ENCODE measurements around the gene SORCS1.

The SORCS1 gene

GRCh38 chr10:106982268-106982667, 182.2 kb downstream of the SORCS1 start:
- no peak for DNase-seq

- DNase-seq, result no peak
Observed at GRCh38 chr10:106981452-106982075, 182.9 kb downstream of the SORCS1 start.

DNA sequence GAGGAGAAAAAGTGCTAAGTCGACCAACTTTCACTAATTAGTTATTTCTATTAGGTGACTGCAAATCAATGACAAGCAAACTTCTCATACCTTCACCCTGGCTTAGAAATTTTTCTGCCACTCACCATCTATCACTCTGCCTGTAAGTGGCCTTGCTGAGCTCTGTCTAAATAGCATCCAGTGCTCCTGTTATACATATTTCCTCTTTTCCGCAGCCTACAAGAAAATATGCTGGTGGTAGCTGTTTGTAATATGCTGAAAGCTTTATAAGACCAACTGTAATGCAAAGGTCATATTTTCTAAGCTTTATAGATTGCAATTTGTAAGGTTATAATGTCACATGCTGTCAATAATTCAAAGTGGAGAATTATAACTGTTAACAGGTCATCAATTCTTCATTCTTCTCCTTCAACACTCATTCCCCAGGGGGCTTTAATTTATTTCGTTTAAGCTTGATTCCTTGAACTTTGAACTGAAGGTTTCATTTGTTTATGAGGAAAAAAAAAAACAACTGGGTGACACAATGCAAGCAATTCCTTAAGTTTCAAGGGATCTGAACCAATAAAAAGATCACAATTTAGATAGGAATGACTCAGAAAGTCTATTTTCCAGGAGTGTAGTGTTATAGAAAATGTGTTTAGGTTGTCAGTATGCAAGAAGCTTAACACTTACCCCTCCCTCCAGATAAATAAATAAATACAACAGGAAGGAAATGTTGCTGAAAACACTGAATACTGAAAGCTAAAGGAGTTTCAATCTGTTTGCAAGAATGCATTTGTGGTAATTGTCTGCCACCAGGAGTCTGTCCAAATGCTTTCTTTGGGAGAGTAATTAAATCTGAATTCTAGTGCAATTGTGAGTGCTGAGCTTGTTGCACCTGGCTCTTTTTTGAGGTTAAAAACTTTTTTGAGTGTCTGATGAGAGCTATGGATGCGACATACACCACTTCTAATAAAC, 183.7 kb downstream of the SORCS1 start:
- no peak for DNase-seq

GRCh38 chr10:106978756-106979155, 185.8 kb downstream of the SORCS1 start:
- no peak for DNase-seq

DNA sequence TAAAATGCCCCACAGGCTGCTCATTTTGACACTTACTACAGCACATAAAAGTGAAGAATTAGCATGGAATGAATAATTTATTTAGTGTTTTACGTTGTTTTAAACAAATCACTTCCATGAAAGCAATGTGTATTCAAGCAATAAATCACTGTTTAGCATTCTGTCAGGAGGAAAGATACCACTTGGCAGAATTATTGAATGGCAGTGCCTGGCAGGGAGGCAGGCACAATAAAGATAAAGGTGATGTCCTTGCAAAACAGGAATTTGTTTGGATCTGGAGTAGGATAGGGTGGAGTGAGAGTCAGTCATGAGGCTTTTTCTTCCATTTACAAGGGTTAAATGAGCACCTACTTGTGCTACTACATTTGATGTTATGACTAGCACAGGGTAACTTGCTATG, 190.8 kb downstream of the SORCS1 start:
- no peak for DNase-seq

DNA sequence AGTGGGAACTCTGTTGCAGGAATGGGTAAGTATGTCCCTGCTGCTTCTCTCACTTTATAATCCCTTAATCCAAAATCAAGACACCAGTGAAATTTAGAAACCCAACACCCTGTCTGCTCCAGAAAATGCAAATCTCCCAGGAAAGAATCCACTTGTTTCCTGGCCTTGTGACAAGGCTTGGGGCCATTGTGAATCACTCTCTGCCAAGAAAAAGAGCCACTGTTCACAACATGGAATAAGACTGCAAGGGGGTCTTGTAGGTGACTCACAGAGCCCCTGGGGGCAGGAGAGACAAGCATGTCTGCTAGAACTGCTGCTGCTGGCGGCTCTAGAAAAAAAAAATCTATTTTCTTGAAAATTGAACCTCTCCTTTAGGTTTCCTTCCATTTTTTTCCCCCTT, 191.2 kb downstream of the SORCS1 start:
- no peak for DNase-seq

DNA sequence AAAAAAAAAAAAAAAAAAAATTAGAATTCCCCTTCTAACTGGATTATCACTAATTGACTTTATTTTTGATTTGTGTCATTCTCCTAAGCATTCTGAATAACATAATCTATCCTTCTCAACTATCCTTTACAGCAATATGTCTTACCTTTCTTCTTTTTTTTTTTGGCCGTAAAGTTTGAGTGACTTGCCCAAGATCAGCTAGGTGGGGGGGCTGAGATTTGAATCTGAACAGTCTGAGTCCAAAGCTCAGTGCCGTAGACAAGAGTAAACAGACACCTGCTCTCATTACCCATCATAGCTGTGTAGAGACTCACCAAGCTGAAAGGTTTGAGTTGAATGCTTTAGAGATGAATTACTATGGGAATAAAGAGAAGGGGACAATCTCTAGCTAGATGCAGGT, 192.1 kb downstream of the SORCS1 start:
- DNase-seq, result no peak

DNA sequence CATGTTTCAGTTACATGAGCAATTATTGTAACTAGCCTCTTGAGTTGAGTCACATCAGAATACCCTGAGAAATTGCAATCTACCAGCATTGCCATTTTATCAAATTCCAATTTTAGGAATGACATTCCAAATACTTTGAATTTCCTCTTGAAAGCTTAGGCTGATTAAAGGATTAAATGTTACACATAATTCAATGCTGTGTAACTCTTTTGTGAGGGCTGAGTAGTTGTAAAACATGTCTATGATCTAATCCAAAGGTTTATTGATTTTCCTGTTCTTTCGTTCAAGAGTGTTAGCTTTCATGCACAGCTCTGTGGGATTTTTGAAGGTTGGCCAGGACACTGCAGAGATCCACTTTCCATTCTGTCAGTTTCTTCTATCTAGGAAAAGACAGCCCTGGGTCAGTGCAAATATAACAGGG, 193.1 kb downstream of the SORCS1 start:
- DNase-seq, result no peak

- no peak for DNase-seq
Observed at GRCh38 chr10:106967452-106967851, 197.1 kb downstream of the SORCS1 start.

DNA sequence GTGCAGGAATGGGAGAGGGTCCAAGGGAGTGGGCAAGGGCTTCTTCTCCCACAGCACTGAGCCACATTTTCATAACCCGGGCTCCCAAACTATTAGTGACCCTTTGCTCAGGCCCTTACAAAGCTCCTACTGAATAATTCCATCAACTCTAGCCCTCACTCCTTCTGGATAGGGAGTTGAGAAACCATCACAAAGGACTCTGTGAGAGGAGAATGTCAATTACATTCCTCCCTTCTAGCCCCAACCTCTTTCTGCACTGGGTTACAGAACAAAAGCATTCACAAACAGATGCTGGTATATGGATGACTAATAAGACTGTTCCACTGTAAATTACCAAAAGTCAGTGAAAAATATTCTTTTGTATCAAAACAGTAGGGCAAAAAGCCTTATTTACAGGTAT, 203.7 kb downstream of the SORCS1 start:
- no peak for DNase-seq

- DNase-seq, result no peak
Observed at GRCh38 chr10:106959521-106959920, 205.0 kb downstream of the SORCS1 start.

GRCh38 chr10:106958589-106959361, 205.7 kb downstream of the SORCS1 start:
- no peak for DNase-seq

DNA sequence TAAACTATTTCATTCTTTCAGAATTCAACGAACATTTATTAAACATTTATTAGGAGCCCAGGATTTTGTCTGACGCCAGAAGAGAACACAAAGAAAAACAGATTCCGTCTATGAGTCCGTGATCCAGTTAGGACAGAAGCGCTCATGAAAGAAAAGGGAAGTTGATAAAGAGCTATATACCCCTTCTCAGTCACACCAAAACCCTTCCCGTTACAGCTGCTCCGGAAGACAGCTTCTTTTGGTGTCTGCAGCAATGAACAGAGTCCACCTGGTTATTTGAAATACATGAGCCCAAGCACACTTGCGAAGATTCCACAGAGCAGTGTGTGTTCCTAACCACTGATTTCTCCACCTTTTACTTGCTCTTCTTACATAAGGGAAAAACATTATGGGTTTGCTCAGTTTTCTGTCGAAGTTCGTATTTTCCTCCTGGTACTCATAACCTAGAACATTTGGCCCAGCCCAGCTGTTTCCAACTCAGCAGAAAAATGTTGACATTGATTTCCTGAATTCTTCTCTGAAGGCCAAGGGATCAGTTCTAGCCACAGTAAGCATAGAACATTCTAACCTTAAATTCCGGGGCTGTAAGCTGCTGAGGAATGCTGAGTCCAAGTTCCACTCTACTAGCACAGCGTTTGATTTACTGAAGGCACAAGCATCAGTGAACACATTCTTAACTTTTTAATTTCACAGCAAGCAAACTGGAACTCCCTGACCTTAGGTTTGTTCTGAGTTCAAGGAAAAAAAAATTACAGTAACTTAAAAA, 206.5 kb downstream of the SORCS1 start:
- DNase-seq, result no peak

DNA sequence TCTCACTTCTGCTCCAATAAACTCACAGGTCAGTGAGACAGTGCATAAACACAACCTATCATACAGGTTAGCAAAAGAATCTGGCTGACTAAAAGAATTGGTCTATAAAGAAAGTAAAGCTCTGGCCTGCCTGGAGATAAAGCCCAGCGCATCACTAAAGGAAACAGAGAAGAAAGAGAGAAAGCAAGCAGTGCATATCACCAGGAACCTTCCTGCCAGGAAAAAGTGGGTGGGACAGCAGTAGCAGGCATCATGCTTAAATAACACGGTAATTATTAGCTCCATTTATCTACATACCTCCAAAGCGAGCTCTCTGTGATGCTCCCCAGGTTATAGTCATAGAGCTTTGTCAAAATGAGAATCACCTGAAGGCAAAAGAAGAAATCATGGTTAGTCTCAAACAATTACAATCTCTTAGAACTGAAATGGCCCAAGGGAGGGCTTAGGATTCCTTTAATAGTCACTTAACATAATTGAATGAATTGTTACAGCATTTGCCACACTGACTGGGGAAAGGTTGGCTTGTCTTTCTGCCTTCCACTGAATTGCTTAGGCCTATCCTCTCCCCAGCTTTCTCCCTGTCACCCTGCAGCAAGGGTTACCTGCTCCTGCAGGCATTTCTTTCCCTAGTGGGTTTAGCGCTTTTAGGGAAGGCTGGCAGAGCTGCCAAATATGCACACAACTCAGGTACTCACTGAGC, 208.1 kb downstream of the SORCS1 start:
- DNase-seq, result no peak

- DNase-seq, result no peak
Observed at GRCh38 chr10:106955133-106955532, 209.4 kb downstream of the SORCS1 start.

DNA sequence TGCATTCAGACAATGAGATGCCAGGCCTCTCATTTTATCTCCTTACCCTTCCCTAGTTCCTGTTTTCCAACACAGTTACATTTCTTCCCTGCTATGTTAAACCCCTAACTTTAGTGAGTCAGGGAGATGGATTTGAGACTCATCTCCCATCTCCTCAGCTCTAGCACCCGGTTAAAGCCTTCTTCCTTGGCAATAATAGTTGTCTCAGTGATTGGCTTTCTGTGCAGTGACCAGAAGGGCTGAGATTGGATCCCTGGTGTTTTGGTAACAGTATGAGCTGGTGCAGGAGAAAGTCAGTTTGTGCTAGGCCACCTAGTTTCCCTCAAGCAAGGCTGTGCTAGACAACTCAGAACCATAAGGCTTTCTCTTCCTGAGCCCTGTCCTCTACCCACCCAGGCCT, 212.5 kb downstream of the SORCS1 start:
- DNase-seq, result no peak

- no peak for DNase-seq
Observed at GRCh38 chr10:106949680-106950478, 214.6 kb downstream of the SORCS1 start.

DNA sequence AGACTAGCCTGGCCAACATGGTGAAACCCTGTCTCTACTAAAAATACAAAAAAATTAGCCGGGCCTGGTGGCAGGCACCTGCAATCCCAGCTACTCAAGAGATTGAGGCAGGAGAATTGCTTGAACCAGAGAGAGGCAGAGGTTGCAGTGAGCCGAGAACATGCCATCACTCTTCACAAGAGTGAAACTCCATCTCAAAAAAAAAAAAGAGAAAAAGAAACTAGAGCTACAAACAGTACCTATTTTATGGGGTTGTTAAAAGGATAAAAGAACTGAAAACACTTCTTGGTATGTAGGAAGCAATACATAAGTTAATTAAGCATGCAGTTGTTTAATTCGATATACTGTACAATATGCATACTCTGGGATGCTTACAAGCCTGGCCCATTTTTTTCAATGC, 216.9 kb downstream of the SORCS1 start:
- no peak for DNase-seq

DNA sequence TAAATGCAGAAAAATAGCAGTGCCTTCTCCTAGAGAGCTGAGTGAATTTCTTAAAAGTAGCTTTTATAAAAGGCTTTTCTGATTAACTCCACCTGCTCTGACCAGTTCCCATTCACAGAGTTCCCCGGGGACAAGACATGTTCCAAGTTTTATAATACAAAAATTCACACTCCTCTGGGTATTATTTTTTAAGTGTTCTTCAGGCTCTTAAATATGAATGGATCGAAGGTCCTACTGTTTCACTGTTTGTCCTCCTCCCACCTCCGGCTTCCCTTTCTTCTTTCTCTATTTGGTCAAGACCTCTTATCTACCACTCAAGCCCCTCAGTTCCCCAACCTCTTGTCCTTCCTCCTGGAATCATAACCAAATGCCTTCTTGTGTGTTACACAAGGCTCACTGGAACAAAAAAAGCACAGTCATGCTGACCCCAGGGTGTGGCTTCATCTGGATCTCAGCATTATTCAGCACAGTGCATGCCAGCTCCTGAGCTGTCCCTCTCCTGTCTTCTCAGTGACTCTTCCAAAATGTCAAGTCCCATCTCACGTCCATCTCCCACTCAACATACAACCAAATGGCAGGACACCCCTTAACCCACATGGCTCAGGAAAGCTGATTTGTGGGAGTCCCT, 222.4 kb downstream of the SORCS1 start:
- no peak for DNase-seq

DNA sequence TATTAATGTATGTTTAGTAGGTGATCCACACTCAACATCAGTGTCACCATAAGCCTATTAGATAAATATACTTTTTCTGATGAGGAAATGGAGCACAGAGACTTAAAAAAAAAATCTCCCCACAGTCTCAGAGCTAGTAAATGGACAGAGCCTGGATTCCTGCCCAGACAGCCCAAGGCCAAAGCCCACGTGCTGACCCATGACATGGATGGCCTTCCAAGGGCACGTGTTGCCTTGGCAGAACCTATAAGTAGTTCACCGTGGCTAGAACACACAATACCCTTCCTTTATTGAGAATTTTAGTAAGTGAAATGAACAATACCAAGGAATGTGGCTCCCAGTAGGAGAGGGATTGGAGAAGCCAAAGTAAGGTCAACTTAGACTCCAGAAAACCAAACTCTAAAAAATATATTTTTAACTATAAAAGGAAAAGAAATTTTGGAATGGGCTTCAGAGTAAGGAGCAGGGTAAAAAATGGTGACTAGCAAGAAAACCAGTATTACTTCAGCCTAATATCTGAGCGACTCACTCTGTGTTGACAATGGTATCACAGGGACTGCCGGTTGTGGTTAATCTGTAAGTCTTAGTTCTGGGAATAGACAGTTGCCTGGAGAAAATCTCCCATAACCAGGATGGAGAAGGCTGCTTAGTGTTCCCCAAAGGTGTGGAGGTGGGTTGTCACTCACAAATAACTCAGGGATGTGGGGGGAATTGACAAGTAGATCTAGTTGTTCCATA, 223.0 kb downstream of the SORCS1 start:
- no peak for DNase-seq

Data from NCI-H1105 (cell line).